GM12878 (cell line): ENCODE results near the gene ZNF782. TPM values are rescaled to one million over a fixed set of nuclear protein-coding genes. Genes with fewer than 3 reads are reported as not detected.

ENCODE experiments used
- ATF7 ChIP-seq: fragments of 450-650 bp; IDR thresholded peaks from 2 replicates; pipeline ENCODE4 v1.6.1; 2016; ENCODE audit warnings: low read depth, mild to moderate bottlenecking
- BCL11A ChIP-seq: IDR thresholded peaks from 2 replicates; pipeline ENCODE4 v1.6.1; 2011; ENCODE audit warnings: low read depth, low read length
- CBX5 ChIP-seq: sonication (generic); IDR thresholded peaks from 2 replicates; pipeline ENCODE4 v1.6.1; 2016; ENCODE audit warnings: low read depth, moderate library complexity, mild to moderate bottlenecking, inconsistent platforms
- EED ChIP-seq: sonication (generic); IDR thresholded peaks from 2 replicates; pipeline ENCODE4 v1.6.1; 2016; ENCODE audit warnings: antibody characterized with exemption, low read depth
- EGR1 ChIP-seq, 2 experiments: IDR thresholded peaks; 1 replicate in 1 of 2; 2 replicates in 1 of 2; pipeline ENCODE4 v1.6.1; 2011 to 2012; ENCODE audit warnings: low read depth in 2 of 2, low read length in 2 of 2, borderline replicate concordance in 1 of 2, mild to moderate bottlenecking in 1 of 2, moderate library complexity in 1 of 2
- FOXK2 ChIP-seq: fragments of 450-650 bp; IDR thresholded peaks from 2 replicates; pipeline ENCODE4 v1.6.1; 2017; ENCODE audit warnings: mild to moderate bottlenecking, moderate library complexity
- GABPA ChIP-seq: IDR thresholded peaks from 2 replicates; pipeline ENCODE4 v1.6.1; 2014; ENCODE audit warnings: antibody characterized with exemption, low read depth, mild to moderate bottlenecking, inconsistent platforms
- JUNB ChIP-seq: IDR thresholded peaks from 2 replicates; pipeline ENCODE4 v1.6.1; 2016; ENCODE audit warnings: antibody characterized with exemption, mild to moderate bottlenecking
- MXI1 ChIP-seq: fragments of 150-350 bp; IDR thresholded peaks from 2 replicates; pipeline ENCODE4 v1.6.1; 2011; ENCODE audit warnings: low read depth, mild to moderate bottlenecking, inconsistent platforms, low read length, improper control_type of control experiment
- NFIC ChIP-seq: IDR thresholded peaks from 2 replicates; pipeline ENCODE4 v1.6.1; 2012; ENCODE audit warnings: low read depth, mild to moderate bottlenecking, inconsistent platforms, low read length, moderate library complexity
- RCOR1 ChIP-seq: conservative IDR thresholded peaks from 2 replicates; pipeline ENCODE4 v1.6.1; 2012; ENCODE audit warnings: low read depth, low read length, improper control_type of control experiment
- RUNX3 ChIP-seq: IDR thresholded peaks from 2 replicates; pipeline ENCODE4 v1.6.1; 2012; ENCODE audit warnings: low read length, inconsistent platforms
- SIN3A ChIP-seq: IDR thresholded peaks from 2 replicates; pipeline ENCODE4 v1.6.1; 2012; ENCODE audit warnings: low read depth, low read length, improper control_type of control experiment
- SREBF1 ChIP-seq: IDR thresholded peaks from 2 replicates; pipeline ENCODE4 v1.6.1; 2012; ENCODE audit warnings: mild to moderate bottlenecking, low read length
- SREBF2 ChIP-seq: IDR thresholded peaks from 2 replicates; pipeline ENCODE4 v1.6.1; 2012; ENCODE audit warnings: mild to moderate bottlenecking, low read length
- SUZ12 ChIP-seq: fragments of 200-600 bp; sonication (generic); IDR thresholded peaks from one replicate; pipeline ENCODE4 v1.6.1; 2018; ENCODE audit warnings: antibody characterized with exemption, mild to moderate bottlenecking; ENCODE audit not compliant: unreplicated experiment
- TCF3 ChIP-seq: IDR thresholded peaks from 2 replicates; pipeline ENCODE4 v1.6.1; 2012; ENCODE audit warnings: low read depth, mild to moderate bottlenecking, low read length, borderline replicate concordance; ENCODE audit not compliant: insufficient read depth
- ZNF274 ChIP-seq: IDR thresholded peaks from one replicate; pipeline ENCODE4 v1.8.0; 2011; ENCODE audit not compliant: insufficient read length, insufficient read depth
- ZZZ3 ChIP-seq: IDR thresholded peaks from 2 replicates; pipeline ENCODE4 v1.6.1; 2011; ENCODE audit warnings: low read depth; ENCODE audit not compliant: control insufficient read depth, insufficient read length
- polyA plus RNA-seq, 11 experiments: library from polyadenylated mRNA; depleted of rRNA in 4 of 11; unstranded in 6 of 11; stranded (reverse) in 5 of 11; fragments of >200 nt; fragmentation: Nextera tagmentation in 4 of 11; fragmentation: Illumina TruSeq in 1 of 11; extraction: Ambion mirVana in 4 of 11; extraction: Trizol in 1 of 11; gene quantifications; 1 replicate in 1 of 11; 2 replicates in 10 of 11; pipeline versions ENCODE4 v1.2.1 to v1.2.3, GENCODE V29; 2011 to 2016; ENCODE audit warnings: inconsistent platforms in 2 of 11, missing spikeins in 2 of 11, low read depth in 1 of 11
- total RNA-seq, 4 experiments: library from RNA; depleted of rRNA in 3 of 4; stranded (reverse); fragments of >200 nt in 3 of 4; fragmentation: Illumina TruSeq in 1 of 4; extraction: Trizol in 1 of 4; gene quantifications; 2 replicates each; pipeline versions ENCODE4 v1.2.1 to v1.2.3, GENCODE V29; 2013 to 2021
- TF ChIP-seq, protein P1 (sequence below): fragments of 450-650 bp; IDR thresholded peaks from 2 replicates; pipeline ENCODE4 v1.6.1; 2017; ENCODE audit warnings: antibody characterized with exemption, mild to moderate bottlenecking, moderate library complexity
- TF ChIP-seq, protein P2 (sequence below): IDR thresholded peaks from 2 replicates; pipeline ENCODE4 v1.6.1; 2012; ENCODE audit warnings: low read depth, low read length, improper control_type of control experiment
- TF ChIP-seq, protein P3 (sequence below): fragments of 450-650 bp; IDR thresholded peaks from 2 replicates; pipeline ENCODE4 v1.6.1; 2017; ENCODE audit warnings: mild to moderate bottlenecking, moderate library complexity
- TF ChIP-seq, protein P4 (sequence below): fragments of 450-650 bp; IDR thresholded peaks from 2 replicates; pipeline ENCODE4 v1.6.1; 2018; ENCODE audit warnings: mild to moderate bottlenecking, low read depth, moderate library complexity; ENCODE audit not compliant: partially characterized antibody

The ZNF782 gene
- total and polyA plus RNA-seq, 10 of the 15 experiments (the other 5 are each of a cell fraction or from before 2014, with no cell fraction given), result 0.55 to 7.8 (median 4.5) TPM

DNA sequence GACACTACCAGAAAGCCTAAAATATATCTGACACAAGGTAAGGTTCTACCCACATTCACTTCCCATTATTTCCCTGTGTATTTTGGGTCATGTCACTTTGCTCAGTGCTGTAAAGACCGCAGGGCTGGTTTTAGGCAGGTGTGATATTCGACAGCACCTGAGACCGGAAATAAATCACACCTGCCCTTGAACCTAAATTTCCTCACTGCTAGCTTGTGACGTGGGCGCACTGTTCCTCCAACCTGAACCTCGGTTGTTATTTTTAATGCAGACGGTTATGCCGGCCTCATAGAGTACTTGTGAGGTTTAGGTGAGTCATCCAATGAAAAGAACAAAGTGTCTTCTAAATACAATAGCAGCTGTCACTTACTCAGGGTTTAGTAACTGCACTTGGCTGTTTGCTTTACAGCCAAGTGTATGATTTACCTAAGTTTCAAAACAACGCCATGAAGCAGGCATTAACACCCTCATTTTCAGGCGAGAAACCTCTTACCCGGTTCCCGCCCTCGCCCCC is 20.7 kb upstream of the ZNF782 start (continued):
- TF ChIP-seq FOXK2 (no peak), ZNF274 (no peak), BCL11A (peak; percentile 50; the same call in 1 of the 2 replicates), ZZZ3 (no peak), RUNX3 (peak; percentile 85), GABPA (peak; percentile 60), MXI1 (no peak), SREBF1 (no peak), RCOR1 (no peak), ATF7 (peak; percentile 85), SREBF2 (no peak), EGR1 (IDR thresholded peaks at IDR 0.05; ENCODE audit: borderline replicate concordance in 1 of 2, low read depth in 2 of 2, low read length in 2 of 2) (no peak), TCF3 (no peak; the same call in 1 of the 2 replicates), JUNB (peak; percentile 77), NFIC (peak; percentile 73), SIN3A (no peak), CBX5 (no peak), EED (no peak), SUZ12 (no peak)
- TF ChIP-seq, protein P1, sequence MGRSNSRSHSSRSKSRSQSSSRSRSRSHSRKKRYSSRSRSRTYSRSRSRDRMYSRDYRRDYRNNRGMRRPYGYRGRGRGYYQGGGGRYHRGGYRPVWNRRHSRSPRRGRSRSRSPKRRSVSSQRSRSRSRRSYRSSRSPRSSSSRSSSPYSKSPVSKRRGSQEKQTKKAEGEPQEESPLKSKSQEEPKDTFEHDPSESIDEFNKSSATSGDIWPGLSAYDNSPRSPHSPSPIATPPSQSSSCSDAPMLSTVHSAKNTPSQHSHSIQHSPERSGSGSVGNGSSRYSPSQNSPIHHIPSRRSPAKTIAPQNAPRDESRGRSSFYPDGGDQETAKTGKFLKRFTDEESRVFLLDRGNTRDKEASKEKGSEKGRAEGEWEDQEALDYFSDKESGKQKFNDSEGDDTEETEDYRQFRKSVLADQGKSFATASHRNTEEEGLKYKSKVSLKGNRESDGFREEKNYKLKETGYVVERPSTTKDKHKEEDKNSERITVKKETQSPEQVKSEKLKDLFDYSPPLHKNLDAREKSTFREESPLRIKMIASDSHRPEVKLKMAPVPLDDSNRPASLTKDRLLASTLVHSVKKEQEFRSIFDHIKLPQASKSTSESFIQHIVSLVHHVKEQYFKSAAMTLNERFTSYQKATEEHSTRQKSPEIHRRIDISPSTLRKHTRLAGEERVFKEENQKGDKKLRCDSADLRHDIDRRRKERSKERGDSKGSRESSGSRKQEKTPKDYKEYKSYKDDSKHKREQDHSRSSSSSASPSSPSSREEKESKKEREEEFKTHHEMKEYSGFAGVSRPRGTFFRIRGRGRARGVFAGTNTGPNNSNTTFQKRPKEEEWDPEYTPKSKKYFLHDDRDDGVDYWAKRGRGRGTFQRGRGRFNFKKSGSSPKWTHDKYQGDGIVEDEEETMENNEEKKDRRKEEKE, result no peak
- TF ChIP-seq, protein P2, sequence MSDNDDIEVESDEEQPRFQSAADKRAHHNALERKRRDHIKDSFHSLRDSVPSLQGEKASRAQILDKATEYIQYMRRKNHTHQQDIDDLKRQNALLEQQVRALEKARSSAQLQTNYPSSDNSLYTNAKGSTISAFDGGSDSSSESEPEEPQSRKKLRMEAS, result peak; percentile 43; the same call in 1 of the 2 replicates
- TF ChIP-seq, protein P3, sequence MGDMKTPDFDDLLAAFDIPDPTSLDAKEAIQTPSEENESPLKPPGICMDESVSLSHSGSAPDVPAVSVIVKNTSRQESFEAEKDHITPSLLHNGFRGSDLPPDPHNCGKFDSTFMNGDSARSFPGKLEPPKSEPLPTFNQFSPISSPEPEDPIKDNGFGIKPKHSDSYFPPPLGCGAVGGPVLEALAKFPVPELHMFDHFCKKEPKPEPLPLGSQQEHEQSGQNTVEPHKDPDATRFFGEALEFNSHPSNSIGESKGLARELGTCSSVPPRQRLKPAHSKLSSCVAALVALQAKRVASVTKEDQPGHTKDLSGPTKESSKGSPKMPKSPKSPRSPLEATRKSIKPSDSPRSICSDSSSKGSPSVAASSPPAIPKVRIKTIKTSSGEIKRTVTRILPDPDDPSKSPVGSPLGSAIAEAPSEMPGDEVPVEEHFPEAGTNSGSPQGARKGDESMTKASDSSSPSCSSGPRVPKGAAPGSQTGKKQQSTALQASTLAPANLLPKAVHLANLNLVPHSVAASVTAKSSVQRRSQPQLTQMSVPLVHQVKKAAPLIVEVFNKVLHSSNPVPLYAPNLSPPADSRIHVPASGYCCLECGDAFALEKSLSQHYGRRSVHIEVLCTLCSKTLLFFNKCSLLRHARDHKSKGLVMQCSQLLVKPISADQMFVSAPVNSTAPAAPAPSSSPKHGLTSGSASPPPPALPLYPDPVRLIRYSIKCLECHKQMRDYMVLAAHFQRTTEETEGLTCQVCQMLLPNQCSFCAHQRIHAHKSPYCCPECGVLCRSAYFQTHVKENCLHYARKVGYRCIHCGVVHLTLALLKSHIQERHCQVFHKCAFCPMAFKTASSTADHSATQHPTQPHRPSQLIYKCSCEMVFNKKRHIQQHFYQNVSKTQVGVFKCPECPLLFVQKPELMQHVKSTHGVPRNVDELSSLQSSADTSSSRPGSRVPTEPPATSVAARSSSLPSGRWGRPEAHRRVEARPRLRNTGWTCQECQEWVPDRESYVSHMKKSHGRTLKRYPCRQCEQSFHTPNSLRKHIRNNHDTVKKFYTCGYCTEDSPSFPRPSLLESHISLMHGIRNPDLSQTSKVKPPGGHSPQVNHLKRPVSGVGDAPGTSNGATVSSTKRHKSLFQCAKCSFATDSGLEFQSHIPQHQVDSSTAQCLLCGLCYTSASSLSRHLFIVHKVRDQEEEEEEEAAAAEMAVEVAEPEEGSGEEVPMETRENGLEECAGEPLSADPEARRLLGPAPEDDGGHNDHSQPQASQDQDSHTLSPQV, result no peak
- TF ChIP-seq, protein P4, sequence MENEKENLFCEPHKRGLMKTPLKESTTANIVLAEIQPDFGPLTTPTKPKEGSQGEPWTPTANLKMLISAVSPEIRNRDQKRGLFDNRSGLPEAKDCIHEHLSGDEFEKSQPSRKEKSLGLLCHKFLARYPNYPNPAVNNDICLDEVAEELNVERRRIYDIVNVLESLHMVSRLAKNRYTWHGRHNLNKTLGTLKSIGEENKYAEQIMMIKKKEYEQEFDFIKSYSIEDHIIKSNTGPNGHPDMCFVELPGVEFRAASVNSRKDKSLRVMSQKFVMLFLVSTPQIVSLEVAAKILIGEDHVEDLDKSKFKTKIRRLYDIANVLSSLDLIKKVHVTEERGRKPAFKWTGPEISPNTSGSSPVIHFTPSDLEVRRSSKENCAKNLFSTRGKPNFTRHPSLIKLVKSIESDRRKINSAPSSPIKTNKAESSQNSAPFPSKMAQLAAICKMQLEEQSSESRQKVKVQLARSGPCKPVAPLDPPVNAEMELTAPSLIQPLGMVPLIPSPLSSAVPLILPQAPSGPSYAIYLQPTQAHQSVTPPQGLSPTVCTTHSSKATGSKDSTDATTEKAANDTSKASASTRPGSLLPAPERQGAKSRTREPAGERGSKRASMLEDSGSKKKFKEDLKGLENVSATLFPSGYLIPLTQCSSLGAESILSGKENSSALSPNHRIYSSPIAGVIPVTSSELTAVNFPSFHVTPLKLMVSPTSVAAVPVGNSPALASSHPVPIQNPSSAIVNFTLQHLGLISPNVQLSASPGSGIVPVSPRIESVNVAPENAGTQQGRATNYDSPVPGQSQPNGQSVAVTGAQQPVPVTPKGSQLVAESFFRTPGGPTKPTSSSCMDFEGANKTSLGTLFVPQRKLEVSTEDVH, result peak; percentile 39
